A549 (cell line): ENCODE results near the gene RHBDD2. TPM values are rescaled to one million over a fixed set of nuclear protein-coding genes. Genes with fewer than 3 reads are reported as not detected.

Experiments used
- ATAC-seq, 2 experiments: fragments of 200-7000 bp in 1 of 2; fragments of >200 bp in 1 of 2; cut with Nextera tagmentation in 1 of 2; cut with Tn5 transposase in 1 of 2; 3 replicates each; pipeline versions ENCODE4 v1.8.0 to v1.9.1; 2018 to 2020; ENCODE audit warnings: mild to moderate bottlenecking in 1 of 2, moderate library complexity in 1 of 2
- CTCF ChIA-PET: fragments of 300-600 bp; sonication (Branson Sonifier 250); formaldehyde crosslinking; extraction: SDS; loops from one replicate; lab custom pipeline; 2021; ENCODE audit warnings: antibody characterized with exemption, inconsistent platforms; lab: Yijun Ruan, JAX
- POLR2A ChIA-PET: fragments of 350-600 bp; formaldehyde crosslinking; extraction: SDS; loops from one replicate; lab custom pipeline; 2021; ENCODE audit warnings: antibody characterized with exemption, inconsistent platforms; lab: Yijun Ruan, JAX
- DNase-seq, 2 experiments: peaks; one replicate each; pipeline versions ENCODE4 v3.0.0 to v3.0.0-alpha.2; 2011 to 2016; ENCODE audit warnings: low read depth in 1 of 2, low spot score in 1 of 2
- FAIRE-seq: peaks from 2 replicates; lab custom pipeline; 2011; peaks lifted over from hg19 to GRCh38; lab: Jason Lieb, UNC
- H3K27ac ChIP-seq, 2 experiments: fragments of >200 bp; sonication (Bioruptor Twin); formaldehyde crosslinking; 3 replicates each; pipeline ENCODE4 v1.5.1; 2016 to 2017
- H3K4me1 ChIP-seq: fragments of >200 bp; sonication (Bioruptor Twin); formaldehyde crosslinking; 3 replicates; pipeline ENCODE4 v1.6.1; 2016
- H3K4me2 ChIP-seq: fragments of >200 bp; sonication (Bioruptor Twin); formaldehyde crosslinking; 3 replicates; pipeline ENCODE4 v1.6.1; 2016
- H3K4me3 ChIP-seq: fragments of >200 bp; sonication (Bioruptor Twin); formaldehyde crosslinking; 3 replicates; pipeline ENCODE4 v1.5.1; 2016
- H3K9me3 ChIP-seq: fragments of >200 bp; sonication (Bioruptor Twin); formaldehyde crosslinking; 3 replicates; pipeline ENCODE4 v1.6.1; 2016
- ATOH8 ChIP-seq: fragments of 250-450 bp; sonication (Bioruptor Pico); IDR thresholded peaks from 2 replicates; pipeline ENCODE4 v1.5.0; 2020; ENCODE audit warnings: low read depth, mild to moderate bottlenecking, moderate library complexity
- BCL3 ChIP-seq: fragments of >200 bp; sonication (Bioruptor Twin); formaldehyde crosslinking; IDR thresholded peaks from 3 replicates; pipeline ENCODE4 v1.6.1; 2016
- CEBPB ChIP-seq, 2 experiments: fragments of >200 bp in 1 of 2; sonication (Bioruptor Twin) in 1 of 2; formaldehyde crosslinking in 1 of 2; IDR thresholded peaks; 2 replicates each; pipeline ENCODE4 v1.6.1; 2012 to 2016
- EHF ChIP-seq: fragments of 250-450 bp; sonication (Bioruptor Pico); IDR thresholded peaks from 2 replicates; pipeline ENCODE4 v1.5.0; 2020; ENCODE audit warnings: mild to moderate bottlenecking
- ELK1 ChIP-seq: fragments of 150-350 bp; IDR thresholded peaks from 2 replicates; pipeline ENCODE4 v1.6.1; 2014; ENCODE audit warnings: low read depth, mild to moderate bottlenecking, low read length
- EP300 ChIP-seq, 2 experiments: fragments of >200 bp; sonication (Bioruptor Twin); formaldehyde crosslinking; IDR thresholded peaks; 2 replicates in 1 of 2; 3 replicates in 1 of 2; pipeline ENCODE4 v1.6.1; 2016 to 2017
- FOSB ChIP-seq: fragments of 250-450 bp; sonication (Bioruptor Pico); IDR thresholded peaks from 2 replicates; pipeline ENCODE4 v1.5.0; 2020; ENCODE audit warnings: mild to moderate bottlenecking, moderate library complexity
- FOSL2 ChIP-seq, 2 experiments: fragments of 450-650 bp in 1 of 2; fragments of >200 bp in 1 of 2; sonication (Bioruptor Twin) in 1 of 2; formaldehyde crosslinking; IDR thresholded peaks; 2 replicates each; pipeline versions ENCODE4 v1.5.0 to v1.6.1; 2016 to 2020; ENCODE audit warnings: mild to moderate bottlenecking in 1 of 2, moderate library complexity in 1 of 2
- GATA3 ChIP-seq: IDR thresholded peaks from 2 replicates; pipeline ENCODE4 v1.6.1; 2012; ENCODE audit warnings: borderline replicate concordance
- HDAC2 ChIP-seq: fragments of 200-600 bp; sonication (generic); IDR thresholded peaks from 2 replicates; pipeline ENCODE4 v1.6.1; 2016
- HMGXB4 ChIP-seq: fragments of 250-450 bp; sonication (Bioruptor Pico); IDR thresholded peaks from 2 replicates; pipeline ENCODE4 v1.5.0; 2021; ENCODE audit warnings: mild to moderate bottlenecking, moderate library complexity, borderline replicate concordance
- JUNB ChIP-seq: fragments of >200 bp; sonication (Bioruptor Twin); formaldehyde crosslinking; IDR thresholded peaks from 2 replicates; pipeline ENCODE4 v1.6.1; 2016
- KDM5A ChIP-seq: fragments of 200-600 bp; sonication (generic); IDR thresholded peaks from 2 replicates; pipeline ENCODE4 v1.6.1; 2016; ENCODE audit warnings: antibody characterized with exemption, mild to moderate bottlenecking
- MAX ChIP-seq: IDR thresholded peaks from 2 replicates; pipeline ENCODE4 v1.6.1; 2012
- MAZ ChIP-seq: fragments of 150-350 bp; IDR thresholded peaks from 2 replicates; pipeline ENCODE4 v1.6.1; 2014; ENCODE audit warnings: antibody characterized with exemption, low read depth, low read length, borderline replicate concordance
- MYC ChIP-seq: IDR thresholded peaks from 2 replicates; pipeline ENCODE4 v1.6.1; 2012; ENCODE audit warnings: mild to moderate bottlenecking, inconsistent platforms, low read length, improper control_type of control experiment, borderline replicate concordance
- PBX3 ChIP-seq: IDR thresholded peaks from 2 replicates; pipeline ENCODE4 v1.6.1; 2012
- PHF8 ChIP-seq: fragments of 200-600 bp; sonication (generic); IDR thresholded peaks from 2 replicates; pipeline ENCODE4 v1.6.1; 2016; ENCODE audit warnings: low read depth, mild to moderate bottlenecking, antibody characterized with exemption, moderate library complexity, borderline replicate concordance
- POLR2AphosphoS2 ChIP-seq: conservative IDR thresholded peaks from 2 replicates; pipeline ENCODE4 v1.6.1; 2012; ENCODE audit warnings: low read length, improper control_type of control experiment, inconsistent platforms
- RAD21 ChIP-seq, 2 experiments: fragments of >200 bp in 1 of 2; sonication (Bioruptor Twin) in 1 of 2; formaldehyde crosslinking in 1 of 2; IDR thresholded peaks in 1 of 2; conservative IDR thresholded peaks in 1 of 2; 2 replicates in 1 of 2; 3 replicates in 1 of 2; pipeline ENCODE4 v1.6.1; 2012 to 2018; ENCODE audit warnings: inconsistent platforms in 1 of 2
- RCOR1 ChIP-seq: fragments of 150-350 bp; IDR thresholded peaks from 2 replicates; pipeline ENCODE4 v1.6.1; 2014; ENCODE audit warnings: antibody characterized with exemption, low read length, low read depth
- SMC3 ChIP-seq: fragments of >200 bp; sonication (Bioruptor Twin); formaldehyde crosslinking; IDR thresholded peaks from 3 replicates; pipeline ENCODE4 v1.6.1; 2018; ENCODE audit warnings: inconsistent platforms
- TP53 ChIP-seq: fragments of 250-450 bp; sonication (Bioruptor Pico); IDR thresholded peaks from 2 replicates; pipeline ENCODE4 v1.5.0; 2021; ENCODE audit warnings: mild to moderate bottlenecking, moderate library complexity
- USF2 ChIP-seq: fragments of 450-650 bp; IDR thresholded peaks from 2 replicates; pipeline ENCODE4 v1.6.1; 2014; ENCODE audit warnings: antibody characterized with exemption
- ZC3H11A ChIP-seq: fragments of 450-650 bp; IDR thresholded peaks from 2 replicates; pipeline ENCODE4 v1.6.1; 2014; ENCODE audit warnings: antibody characterized with exemption, mild to moderate bottlenecking
- ZFP36 ChIP-seq: fragments of 450-650 bp; IDR thresholded peaks from 2 replicates; pipeline ENCODE4 v1.6.1; 2014; ENCODE audit warnings: borderline replicate concordance; ENCODE audit not compliant: partially characterized antibody
- ZNF302 ChIP-seq: fragments of 250-450 bp; sonication (Bioruptor Pico); IDR thresholded peaks from 2 replicates; pipeline ENCODE4 v1.9.0; 2021; ENCODE audit warnings: inconsistent platforms, mild to moderate bottlenecking, moderate library complexity
- WGBS: methylation state at CpG from one replicate; pipeline ENCODE4 v1.1.6; 2017; ENCODE audit errors: missing lambda C conversion rate; 5-methylcytosine and 5-hydroxymethylcytosine counted together
- polyA plus RNA-seq, 4 experiments: library from polyadenylated mRNA; depleted of rRNA in 3 of 4; stranded (reverse); fragments of >200 nt; fragmentation: RNase III in 1 of 4; extraction: RNeasy Plus Mini Kit Qiagen cat#74134 plus additional on column Dnase treatment in 1 of 4; gene quantifications; 2 replicates in 3 of 4; 3 replicates in 1 of 4; pipeline ENCODE4 v1.2.3, GENCODE V29; 2011 to 2017

Gene RHBDD2
- polyA plus RNA-seq, 2 of the 4 experiments (the other 2 are of a cell fraction) = 61.3 to 62.0 TPM

- no peak for FAIRE-seq
- H3K4me2 ChIP-seq = no peak overlapping the region
- H3K9me3 ChIP-seq = 0 out of 3 replicates have a peak, but pooled peaks cover 3% of the 10 kb centered on the region
- H3K27ac ChIP-seq = no peak overlapping the region
- CTCF ChIA-PET = interaction anchor here (1.1 kb wide), 2 partner anchors 10 to 22 kb away, joined by 3 to 4 read pairs; no protein-coding TSS in a partner anchor
- no peak for DNase-seq
- H3K4me1 ChIP-seq = peaks cover 5% of the 10 kb centered on the region; the same call in 1 of the 3 replicates
- no peak overlapping the region for H3K4me3 ChIP-seq
- TF ChIP-seq ZC3H11A (no peak), MYC (no peak), PBX3 (no peak), HMGXB4 (CRISPR knock-in tag) (no peak), RAD21 (conservative IDR thresholded peaks at IDR 0.05 in 1 of 2, IDR thresholded peaks at IDR 0.05 in 1 of 2) (no peak), HDAC2 (no peak), EHF (CRISPR knock-in tag) (no peak), JUNB (no peak), GATA3 (no peak), MAX (no peak), ATOH8 (CRISPR knock-in tag) (no peak), CEBPB (IDR thresholded peaks at IDR 0.05) (no peak), ZNF302 (CRISPR knock-in tag) (no peak), SMC3 (no peak), PHF8 (no peak), FOSB (CRISPR knock-in tag) (no peak), POLR2AphosphoS2 (no peak), EP300 (IDR thresholded peaks at IDR 0.05) (no peak), USF2 (no peak), KDM5A (no peak)
- TF ChIP-seq, all 56 proteins: peak for 0
- WGBS = 90% methylated on average over 10 of the region's 10 CpGs
- POLR2A ChIA-PET = interaction anchor here (2.8 kb wide), 1 partner anchor 11 kb away, joined by 33 read pairs; the partner anchor contains the start of gene POR
- ATAC-seq = 0 out of 6 replicates have a peak, but pooled peaks of 1 of the 2 experiments have one; percentile 30
Measured at GRCh38 chr7:75925717-75926435, 47.0 kb downstream of the RHBDD2 start.

- 89% methylated on average over 4 of the region's 4 CpGs for WGBS
- no peak overlapping the region for H3K27ac ChIP-seq
- no peak overlapping the region for H3K4me2 ChIP-seq
- H3K9me3 ChIP-seq = 0 out of 3 replicates have a peak, but pooled peaks cover 4% of the 10 kb centered on the region
- peaks cover 19% of the 10 kb centered on the region for H3K4me1 ChIP-seq
- CTCF ChIA-PET = interaction anchor here (1.3 kb wide), 1 partner anchor 10 kb away, joined by 4 read pairs; no protein-coding TSS in a partner anchor
- ATAC-seq = peak in 1 of 2 experiments; percentile 27; a peak in 3 of 6 replicates
- FAIRE-seq = no peak
- no peak for DNase-seq
- POLR2A ChIA-PET = interaction anchor here (0.5 to 1.8 kb wide), 2 partner anchors 8 to 13 kb away, joined by 3 to 10 read pairs; partner anchors contain the start of gene POR
- H3K4me3 ChIP-seq = no peak overlapping the region
- TF ChIP-seq JUNB (no peak), PHF8 (no peak), PBX3 (no peak), TP53 (CRISPR knock-in tag) (no peak), ELK1 (no peak), POLR2AphosphoS2 (no peak), ZFP36 (no peak), FOSL2 (IDR thresholded peaks at IDR 0.05) (no peak), FOSL2 (CRISPR knock-in tag; IDR thresholded peaks at IDR 0.05) (no peak), MAZ (no peak), BCL3 (no peak), RCOR1 (no peak), GATA3 (no peak)
Measured at GRCh38 chr7:75928568-75928914, 49.7 kb downstream of the RHBDD2 start.
